ENCODE data around the gene ASTE1.

- TF ChIP-seq POLR2A (IDR thresholded peaks at IDR 0.05) = no peak
- no peak for TF ChIP-seq CTCF (IDR thresholded peaks at IDR 0.05)
These were observed 45.5 kb upstream of the ASTE1 start for GRCh38 chr3:131072099-131072559.

All from prostate gland (tissue), 2 donors.